NCI-H2107 treated with DMSO at 0.1 percent for 48 hours (cell line): Measurements from ENCODE around the gene MYO9B.

ENCODE experiments used
- DNase-seq: peaks from one replicate; lab custom pipeline; 2025; ENCODE audit not compliant: unreplicated experiment; lab: John Stamatoyannopoulos, UW

The MYO9B gene

DNA sequence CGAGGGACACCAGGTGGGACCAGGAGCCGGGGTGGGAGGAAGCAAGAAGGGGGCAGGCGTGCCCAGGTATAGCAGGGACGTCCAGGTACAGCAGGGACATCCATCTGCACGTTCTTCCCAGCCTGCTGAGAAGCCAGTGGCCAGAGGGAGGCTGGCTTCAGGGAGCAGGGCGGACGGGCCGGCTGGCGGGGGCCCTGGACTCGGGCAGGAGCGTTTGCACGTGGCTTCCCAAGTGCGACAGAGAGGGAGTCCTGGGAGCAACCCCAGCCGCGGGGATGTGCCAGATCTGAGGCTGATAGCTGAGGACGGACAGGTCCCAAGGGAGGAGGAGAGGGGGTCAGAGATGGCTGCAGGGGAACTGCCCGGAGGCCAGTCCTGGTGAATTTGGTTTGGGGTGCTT lies 36.7 kb downstream of the MYO9B start:
- no peak for DNase-seq

DNA sequence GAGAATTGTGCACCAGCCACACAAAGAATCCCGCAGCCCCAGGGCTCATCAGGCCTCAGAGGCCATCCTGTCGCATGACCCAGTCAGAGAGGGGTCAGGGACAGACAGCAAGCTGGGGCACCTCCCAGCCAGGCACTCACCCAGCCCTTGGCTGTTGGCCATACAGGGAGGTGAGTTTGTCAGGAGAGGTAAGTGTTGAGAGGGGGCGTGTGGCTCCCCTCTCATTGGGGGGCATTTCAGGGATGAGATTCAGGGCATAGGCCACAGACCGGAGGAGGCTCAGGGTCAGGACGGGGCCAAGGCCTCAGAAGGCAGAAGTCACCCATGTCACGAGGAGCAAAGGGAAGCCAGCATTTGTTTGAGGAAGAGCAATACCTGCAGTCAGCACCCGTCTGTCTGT lies 37.1 kb downstream of the MYO9B start:
- DNase-seq: no peak

DNA sequence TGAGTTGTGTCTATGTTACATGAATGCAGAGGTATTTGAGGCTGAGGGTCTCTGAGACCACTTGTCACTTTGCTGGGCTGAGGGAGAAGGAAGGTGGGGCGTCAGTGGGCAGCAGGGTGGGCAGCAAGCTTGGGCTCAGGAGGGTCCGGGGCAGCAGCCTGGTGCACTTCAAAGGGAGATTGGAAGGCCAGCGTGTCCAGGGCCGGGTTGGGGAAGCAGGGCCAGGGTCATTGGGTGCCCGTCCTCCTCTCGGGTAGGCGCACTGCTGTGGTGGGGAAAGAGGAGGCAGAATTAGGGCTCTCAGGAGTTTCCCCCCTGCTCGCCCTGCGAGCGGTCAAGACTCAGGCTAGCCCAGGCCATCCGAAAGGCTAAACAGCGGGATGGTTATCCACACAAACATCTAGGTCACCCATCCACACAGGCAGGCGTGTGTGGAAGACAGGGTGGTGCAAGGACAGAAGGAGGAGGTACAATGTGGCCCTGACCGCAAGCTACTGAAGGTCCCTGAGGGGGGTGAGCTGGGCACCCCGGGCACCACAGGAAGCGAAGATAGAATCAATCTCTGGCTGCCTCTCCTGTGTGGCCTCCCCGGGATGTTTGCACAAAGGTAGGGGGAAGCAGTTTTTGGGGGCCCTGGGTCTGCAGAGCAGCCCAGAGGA lies 37.7 kb downstream of the MYO9B start:
- DNase-seq: no peak

DNA sequence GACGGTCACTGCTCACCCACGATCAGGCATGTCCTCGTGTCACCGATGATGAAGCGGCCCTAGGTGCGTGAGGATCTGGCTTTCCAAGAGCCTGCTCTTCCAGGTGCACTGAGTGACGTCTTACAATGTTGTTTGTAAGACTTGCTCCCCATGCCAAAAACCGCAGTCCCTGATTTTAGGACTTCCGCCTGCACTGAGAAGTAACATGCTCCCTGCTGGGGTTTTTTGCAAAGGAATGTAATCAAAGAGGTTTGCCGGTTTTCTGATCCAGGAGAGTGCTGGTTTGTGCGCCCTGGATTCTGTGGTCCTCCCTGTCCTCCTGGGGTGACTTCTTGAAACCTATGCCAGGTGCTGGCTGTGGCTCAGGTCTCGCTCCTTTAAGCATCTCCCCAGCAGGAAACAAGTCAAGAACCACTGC lies 38.8 kb downstream of the MYO9B start:
- DNase-seq: no peak

DNA sequence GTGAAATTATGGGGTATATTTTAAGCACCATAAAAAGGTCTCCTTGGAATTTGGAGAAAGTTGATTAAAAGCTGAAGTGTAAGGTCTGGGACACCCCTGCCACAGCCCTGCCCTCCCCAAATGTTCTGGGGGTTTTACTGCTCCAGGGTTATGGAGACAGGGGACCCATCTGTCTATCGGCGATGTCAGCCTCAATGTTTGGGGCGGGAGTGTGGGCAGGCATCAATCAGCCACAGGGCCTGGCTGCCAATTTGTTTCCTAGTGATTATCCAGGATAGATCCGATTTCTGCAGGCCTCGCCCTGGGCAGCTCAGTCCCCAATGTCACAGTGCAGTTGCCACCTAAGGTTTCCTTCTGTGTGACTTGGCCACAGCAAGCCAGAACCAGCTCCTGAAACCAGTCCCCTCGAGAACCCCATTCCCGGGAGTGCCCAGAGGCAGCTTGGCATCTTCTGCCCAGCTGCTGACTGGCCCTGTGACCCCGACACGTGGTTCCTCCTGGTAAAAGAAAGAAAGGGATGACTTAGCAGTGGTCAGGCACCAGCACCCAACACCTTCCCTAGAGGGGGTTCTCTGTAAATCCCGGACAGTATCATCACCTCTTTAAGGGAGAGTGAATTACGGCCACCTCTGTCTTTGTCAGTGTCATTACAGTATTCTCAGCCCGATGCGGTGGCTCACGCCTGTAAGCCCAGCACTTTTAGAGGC lies 41.6 kb downstream of the MYO9B start:
- no peak for DNase-seq

DNA sequence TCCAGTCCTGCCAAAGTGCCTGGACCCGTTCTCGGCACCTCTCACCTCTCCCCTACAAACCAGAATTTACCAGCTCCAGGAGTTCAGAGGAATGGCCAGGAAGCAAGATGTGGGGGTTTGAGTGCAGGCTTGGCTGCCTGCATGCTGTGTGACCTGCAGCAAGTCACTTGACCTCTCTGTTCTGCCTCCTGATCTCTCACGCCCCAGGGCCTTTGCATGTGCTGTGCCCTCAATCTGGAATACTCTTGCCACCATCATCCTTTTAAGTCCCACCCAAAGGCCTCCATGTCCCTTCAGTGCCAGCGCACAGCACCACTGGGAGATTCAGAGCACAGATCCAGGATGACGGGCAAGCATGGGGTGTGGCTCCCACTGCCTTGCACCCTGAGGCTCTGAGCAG lies 43.4 kb downstream of the MYO9B start:
- no peak for DNase-seq

DNA sequence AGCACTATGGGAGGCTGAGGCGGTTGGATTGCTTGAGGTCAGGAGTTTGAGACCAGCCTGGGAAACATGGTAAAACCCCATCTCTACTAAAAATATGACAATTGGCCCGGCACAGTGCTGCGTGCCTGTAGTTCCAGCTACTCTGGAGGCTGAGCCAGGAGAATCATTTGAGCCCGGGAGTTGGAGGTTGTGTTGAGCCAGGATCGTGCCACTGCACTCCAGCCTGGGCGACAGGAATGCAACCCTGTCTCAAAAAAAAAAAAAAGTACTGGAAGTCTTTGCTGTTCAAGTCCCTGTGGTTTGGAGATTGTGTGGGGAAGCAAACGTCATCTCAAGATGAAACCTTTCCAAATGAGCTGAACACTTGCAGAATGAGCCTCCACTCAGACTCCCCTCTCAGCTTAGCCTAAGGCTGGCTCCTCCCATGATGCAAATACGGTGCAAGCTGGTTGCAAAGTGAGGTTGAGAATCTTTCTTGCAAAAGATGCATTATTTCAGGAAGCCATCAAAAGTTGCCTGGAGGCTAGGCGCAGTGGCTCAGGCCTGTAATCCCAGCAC lies 46.2 kb downstream of the MYO9B start:
- DNase-seq: no peak

DNA sequence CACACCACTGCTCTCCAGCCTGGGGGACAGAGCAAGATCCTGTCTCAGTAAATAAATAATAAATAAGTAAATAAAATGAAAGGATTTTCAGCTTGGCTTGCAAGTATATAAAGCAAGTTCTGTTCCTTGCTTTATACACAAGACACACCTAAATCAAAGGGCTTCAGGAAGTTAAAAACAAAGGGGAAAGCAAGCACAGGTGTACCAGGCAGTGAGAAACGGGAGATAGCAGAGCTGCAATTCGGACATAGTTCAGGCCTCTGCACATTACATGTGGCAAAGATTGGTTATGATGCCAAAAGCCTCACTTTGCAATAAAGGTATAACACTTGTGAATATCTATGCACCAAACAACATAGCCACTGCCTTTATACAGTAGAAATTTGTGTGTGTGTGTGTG lies 47.5 kb downstream of the MYO9B start:
- DNase-seq: no peak

DNA sequence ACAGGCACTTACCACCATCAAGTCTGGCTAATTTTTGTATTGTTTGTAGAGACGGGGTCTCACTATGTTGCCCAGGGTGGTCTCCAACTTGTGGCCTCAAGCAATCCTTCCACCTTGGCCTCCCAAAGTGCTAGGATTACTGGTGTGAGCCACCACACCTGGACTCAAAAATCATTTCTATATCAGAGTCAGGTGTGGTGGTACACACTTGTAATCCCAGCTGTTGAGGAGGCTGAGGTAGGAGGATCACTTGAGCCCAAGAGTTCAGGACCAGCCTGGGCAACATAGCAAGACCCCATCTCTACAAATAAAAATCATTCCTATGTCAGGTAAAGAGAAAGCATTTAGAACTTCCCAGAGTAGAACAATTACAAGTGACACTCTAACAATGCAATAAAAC lies 48.4 kb downstream of the MYO9B start:
- no peak for DNase-seq

DNA sequence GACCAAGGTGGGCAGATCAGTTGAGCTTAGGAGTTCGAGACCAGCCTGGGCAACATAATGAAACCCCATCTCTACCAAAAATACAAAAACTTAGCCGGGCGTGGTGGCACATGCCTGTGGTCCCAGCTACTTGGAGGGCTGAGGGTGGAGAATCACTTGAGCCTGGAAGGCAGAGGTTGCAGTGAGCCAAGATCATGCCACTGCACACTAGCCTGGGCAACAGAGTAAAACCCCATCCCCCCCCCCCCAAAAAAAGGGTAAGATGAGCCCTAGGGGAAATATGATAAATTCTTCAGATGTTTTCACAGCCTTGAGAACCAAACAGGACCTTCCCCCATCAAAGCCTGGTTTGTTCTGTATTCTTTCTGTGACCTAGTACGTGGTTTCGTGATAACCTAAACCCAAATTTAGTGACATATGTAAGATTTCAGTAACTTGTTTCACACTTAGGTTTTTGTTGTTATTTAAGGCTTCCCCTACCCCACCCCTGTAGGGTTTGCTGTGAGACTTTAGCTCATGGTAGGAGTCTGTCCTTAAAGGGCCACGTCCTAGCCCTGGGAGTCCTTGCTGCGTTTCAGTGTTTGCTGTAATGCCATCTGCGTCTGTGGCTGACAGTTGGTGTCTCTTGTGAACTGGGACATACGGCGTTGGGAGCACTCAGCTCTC lies 49.6 kb downstream of the MYO9B start:
- DNase-seq: no peak

DNA sequence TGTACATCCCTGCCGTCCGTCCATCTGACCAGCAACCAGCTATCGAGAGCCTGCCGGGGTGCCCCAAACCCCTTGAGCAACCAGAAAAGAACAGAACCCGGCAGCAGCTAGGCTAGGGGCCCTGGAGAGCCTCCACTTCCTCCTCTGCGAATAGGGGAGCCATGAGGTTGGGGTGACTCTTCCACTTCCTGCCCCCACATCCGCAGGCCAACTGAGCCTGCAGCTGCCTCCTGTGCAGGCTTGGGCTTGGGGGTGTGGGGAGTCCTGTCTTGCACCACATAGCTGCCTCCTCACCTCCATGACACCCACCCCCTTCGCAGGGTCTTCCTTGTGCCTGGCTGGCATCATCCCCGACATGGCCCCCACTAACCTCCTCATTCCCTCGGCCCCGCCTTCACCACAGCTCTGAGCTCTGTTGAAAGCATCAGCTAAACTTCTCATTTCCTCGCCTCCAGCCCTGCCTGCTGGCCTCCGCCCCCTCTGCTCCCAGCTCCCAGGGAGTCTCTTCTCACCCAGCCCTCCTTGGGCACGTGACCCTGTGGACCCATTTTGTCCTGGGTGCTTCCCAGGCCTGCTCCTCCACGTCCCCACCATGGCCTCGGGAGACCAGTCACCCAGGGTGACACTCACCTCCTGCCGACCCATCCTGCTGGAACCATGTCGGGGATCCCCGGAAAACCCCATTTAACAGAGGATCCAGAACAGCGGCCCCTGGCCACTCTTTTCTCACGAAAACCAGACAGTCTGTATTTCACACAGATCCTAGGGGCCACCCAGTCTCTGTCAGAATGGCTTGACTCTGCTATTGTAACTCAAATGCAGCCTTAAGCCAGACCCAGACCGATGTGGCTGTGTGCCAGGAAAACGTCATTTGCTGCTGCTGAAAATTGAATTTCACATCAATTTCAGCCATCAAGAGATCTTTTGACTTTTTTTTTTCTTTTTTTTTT lies 50.4 kb downstream of the MYO9B start:
- DNase-seq: no peak

DNA sequence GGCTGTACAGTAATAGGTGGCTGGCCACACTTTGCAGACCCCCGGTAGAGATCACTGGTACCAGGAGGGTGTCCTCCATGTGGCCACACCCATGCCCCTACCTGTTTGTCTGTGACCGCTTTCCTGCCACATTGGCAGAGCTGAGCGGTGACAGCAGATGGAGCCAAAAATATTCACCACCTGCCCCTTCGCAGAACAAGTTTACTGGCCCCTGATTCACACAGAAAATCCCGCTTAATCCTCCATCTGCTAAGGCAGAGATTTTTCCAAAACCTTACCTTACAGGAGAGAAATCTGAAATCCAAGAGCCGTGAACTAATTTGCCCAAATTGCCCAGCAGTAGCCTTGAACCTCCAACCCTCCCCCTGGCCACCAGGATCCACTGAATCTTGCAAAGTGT lies 52.1 kb downstream of the MYO9B start:
- DNase-seq: no peak

DNA sequence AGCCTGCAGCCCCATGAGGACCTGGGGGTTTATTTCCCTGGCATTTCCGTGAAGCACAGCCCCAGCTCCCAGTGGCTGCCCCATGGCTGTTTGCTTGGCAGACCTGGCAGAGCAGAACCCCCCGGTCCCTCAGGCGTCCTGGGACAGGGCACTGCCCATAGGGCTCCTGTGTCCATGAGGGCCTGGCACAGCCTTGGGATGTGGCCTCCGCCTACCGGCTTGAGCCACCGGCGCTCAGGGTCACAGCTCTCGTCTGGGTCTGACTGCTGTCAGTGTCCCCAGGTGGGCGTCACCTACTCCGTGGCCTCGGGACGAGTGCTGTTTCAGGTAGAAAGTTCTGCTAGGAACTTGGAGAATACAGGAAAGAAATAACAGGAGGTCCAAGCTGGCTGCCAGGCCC lies 52.8 kb downstream of the MYO9B start:
- DNase-seq: no peak

DNA sequence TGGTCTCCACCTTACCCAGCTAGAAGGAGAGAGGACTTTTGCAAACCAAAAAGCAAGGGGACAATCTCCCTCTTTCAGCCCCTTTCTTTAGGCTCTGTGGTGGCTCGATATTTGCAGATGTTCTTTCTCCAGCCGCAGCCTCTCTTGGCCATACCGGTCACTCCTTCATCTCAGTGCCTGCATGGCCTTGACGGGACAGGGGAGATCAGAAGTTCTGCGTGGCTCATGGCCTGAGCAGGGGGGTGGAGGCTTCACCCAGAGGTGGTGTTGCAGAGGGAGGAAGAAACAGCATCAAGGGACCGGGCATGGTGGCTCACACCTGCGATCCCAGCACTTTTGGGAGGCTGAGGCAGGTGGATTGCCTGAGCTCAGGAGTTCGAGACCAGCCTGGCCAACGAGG lies 53.2 kb downstream of the MYO9B start:
- DNase-seq: no peak

DNA sequence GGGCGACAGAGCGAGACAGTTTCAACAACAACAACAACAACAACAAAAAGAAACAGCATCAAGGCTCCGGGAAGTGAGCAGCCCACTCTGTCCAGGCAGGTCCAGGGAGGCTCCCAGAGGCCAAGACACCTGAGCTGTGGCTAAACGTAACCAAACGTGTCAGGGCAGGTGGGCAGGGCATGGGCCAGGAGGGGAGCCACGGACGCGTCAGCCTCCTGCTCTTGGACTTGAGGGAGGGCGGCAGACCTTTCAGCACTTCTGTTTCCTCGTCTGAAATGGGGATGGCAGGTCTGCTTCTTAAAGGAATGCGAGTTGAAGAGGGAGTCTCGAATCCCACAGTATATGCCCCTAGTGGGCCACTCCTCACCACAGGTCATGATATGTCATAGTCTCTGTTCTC lies 53.8 kb downstream of the MYO9B start:
- DNase-seq: no peak

DNA sequence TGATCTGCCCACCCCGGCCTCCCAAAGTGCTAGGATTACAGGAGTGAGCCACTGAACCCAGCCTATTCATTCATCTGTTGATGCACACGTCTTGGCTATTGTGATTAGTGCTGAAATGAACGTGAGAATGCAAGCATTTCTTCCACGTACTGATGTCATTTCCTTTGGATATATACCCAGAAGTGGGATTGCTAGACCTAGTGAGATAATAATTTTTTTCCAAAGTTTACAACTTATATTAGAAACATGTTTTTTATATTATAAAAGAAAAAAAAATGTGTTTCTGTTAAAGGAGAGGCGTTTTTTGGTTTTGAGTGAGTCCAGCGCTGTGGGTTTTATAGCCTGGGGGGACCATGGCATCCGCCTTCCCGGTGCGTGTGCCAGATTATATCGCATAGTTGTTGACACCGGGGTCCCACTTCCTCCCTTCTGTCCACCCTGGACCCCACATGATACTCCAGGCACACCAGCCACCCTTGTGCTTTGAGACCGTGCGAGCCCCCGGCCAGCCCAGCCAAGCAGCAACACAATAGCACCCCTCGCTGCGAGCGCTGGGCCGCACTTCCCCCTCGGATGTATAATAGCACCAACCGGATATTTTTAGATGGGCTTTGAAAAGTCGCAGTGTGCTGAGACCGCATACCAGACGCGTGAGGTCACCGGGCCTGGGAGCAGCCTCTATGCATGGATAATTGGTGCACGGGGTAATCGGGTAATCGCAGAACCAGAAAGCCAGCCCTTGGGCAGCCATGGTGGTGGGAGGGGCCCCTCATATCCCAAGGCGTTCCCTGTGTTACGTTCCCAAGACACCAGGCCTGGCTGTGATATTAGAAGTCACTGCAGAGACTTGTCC lies 59.6 kb downstream of the MYO9B start:
- peak; percentile 80 for DNase-seq

DNA sequence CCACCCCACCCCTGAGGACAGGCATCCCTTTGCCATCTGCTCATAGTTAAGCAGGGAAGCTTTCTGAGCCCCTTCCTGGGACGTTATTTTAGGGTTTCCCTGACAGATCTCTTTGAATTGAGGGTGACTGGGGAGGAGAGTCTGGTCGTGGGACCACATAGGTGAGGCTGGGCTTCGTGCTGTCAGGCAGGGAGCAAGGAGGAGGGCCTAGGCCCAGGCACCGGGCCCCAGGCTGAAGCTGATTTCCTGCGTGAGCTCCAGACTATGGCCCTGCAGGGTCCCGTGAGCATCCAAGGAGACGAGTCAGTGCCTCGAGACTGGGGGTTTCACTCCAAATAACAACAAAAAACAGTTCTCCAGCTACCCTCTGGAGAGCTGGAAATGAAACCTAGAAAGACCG lies 60.4 kb downstream of the MYO9B start:
- DNase-seq: no peak

DNA sequence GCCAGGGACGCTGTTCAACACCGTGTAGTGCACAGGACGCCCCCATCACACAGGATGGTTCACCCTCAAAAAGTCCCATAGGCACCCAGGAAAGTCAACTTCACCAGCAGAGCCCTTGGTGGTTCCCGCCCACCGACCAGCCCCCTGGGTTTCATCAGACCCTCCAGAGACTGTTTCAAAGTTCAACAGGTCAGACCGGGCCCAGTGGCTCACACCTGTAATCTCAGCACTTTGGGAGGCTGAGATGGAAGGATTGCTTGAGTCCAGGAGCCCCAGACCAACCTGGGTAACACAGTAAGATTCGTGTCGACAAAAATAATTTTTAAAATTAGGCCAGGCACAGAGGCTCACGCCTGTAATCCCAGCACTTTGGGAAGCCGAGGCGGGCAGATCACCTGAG lies 61.0 kb downstream of the MYO9B start:
- no peak for DNase-seq

DNA sequence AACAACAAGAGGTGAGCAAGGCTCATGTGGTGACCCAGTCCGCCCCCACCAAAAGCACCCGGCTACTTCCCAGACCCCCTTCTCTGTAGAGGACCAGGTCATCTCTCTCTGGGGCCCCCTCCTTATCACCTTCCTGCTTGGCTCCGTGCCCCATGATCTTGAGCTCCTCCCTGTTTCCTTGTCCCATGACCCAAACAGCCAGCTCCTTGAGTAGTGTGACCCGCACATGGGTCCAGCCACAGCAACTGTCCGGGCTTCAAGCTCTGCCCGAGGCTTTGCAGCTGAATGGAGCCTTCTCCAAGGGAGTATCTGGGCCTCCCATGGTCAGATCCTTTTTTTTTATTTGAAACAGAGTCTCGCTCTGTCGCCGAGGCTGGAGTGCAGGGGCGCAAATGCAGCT lies 61.8 kb downstream of the MYO9B start:
- no peak for DNase-seq
